ENCODE measurements around the gene MACROD1. TPM values are rescaled to one million over a fixed set of nuclear protein-coding genes. Genes with fewer than 3 reads are reported as not detected.

MACROD1 gene
- total RNA-seq, 6 experiments from 2014 or later: 11.8 to 17.0 (median 13.1) TPM

- Mint-ChIP-seq H3K9me3 (no peaks in the 10 kb centered on the region), H3K4me1 (ENCODE audit: low read depth) (peaks cover 5% of the 10 kb centered on the region), H3K27me3 (ENCODE audit: insufficient read depth) (peaks cover 9% of the 10 kb centered on the region; the same call in 1 of the 2 replicates), H3K27ac (no peak overlapping the region), H3K36me3 (ENCODE audit: low read depth) (no peaks in the 10 kb centered on the region), H3K4me3 (no peak overlapping the region)
- no peak for TF ChIP-seq CTCF (IDR thresholded peaks at IDR 0.05)
- DNase-seq: no peak
These were observed 38.4 kb downstream of the MACROD1 start for GRCh38 chr11:64127267-64128072.

- no peaks in the 10 kb centered on the region for H3K36me3 Mint-ChIP-seq (ENCODE audit: low read depth)
- H3K27me3 Mint-ChIP-seq (ENCODE audit: insufficient read depth): peaks cover 10% of the 10 kb centered on the region; the same call in 1 of the 2 replicates
- peaks cover 12% of the 10 kb centered on the region for H3K4me1 Mint-ChIP-seq (ENCODE audit: low read depth)
- no peak for TF ChIP-seq CTCF (IDR thresholded peaks at IDR 0.05)
- H3K27ac Mint-ChIP-seq: no peak overlapping the region
- no peaks in the 10 kb centered on the region for H3K9me3 Mint-ChIP-seq
- H3K4me3 Mint-ChIP-seq: no peak overlapping the region
- no peak for DNase-seq
These were observed 39.1 kb downstream of the MACROD1 start for GRCh38 chr11:64126796-64127195.

- no peak for DNase-seq
- Mint-ChIP-seq H3K27ac (no peak overlapping the region), H3K9me3 (no peaks in the 10 kb centered on the region), H3K4me1 (ENCODE audit: low read depth) (peaks cover 16% of the 10 kb centered on the region), H3K27me3 (ENCODE audit: insufficient read depth) (peaks cover 10% of the 10 kb centered on the region; the same call in 1 of the 2 replicates), H3K36me3 (ENCODE audit: low read depth) (no peaks in the 10 kb centered on the region), H3K4me3 (no peak overlapping the region)
- TF ChIP-seq CTCF (IDR thresholded peaks at IDR 0.05): no peak
These were observed 39.5 kb downstream of the MACROD1 start for GRCh38 chr11:64126371-64126770.

GRCh38 chr11:64125676-64126075 is 40.2 kb downstream of the MACROD1 start:
- Mint-ChIP-seq H3K27ac (no peak overlapping the region), H3K4me1 (ENCODE audit: low read depth) (peaks cover 23% of the 10 kb centered on the region), H3K36me3 (ENCODE audit: low read depth) (no peaks in the 10 kb centered on the region), H3K27me3 (ENCODE audit: insufficient read depth) (peaks cover 12% of the 10 kb centered on the region; the same call in 1 of the 2 replicates), H3K9me3 (no peaks in the 10 kb centered on the region), H3K4me3 (no peak overlapping the region)
- no peak for DNase-seq
- TF ChIP-seq CTCF (IDR thresholded peaks at IDR 0.05): no peak

- DNase-seq: no peak
- peaks cover 32% of the 10 kb centered on the region for H3K4me1 Mint-ChIP-seq (ENCODE audit: low read depth)
- no peak overlapping the region for H3K27ac Mint-ChIP-seq
- no peaks in the 10 kb centered on the region for H3K9me3 Mint-ChIP-seq
- no peak overlapping the region for H3K4me3 Mint-ChIP-seq
- TF ChIP-seq CTCF (IDR thresholded peaks at IDR 0.05): no peak
- H3K36me3 Mint-ChIP-seq (ENCODE audit: low read depth): no peaks in the 10 kb centered on the region
- H3K27me3 Mint-ChIP-seq (ENCODE audit: insufficient read depth): peaks cover 12% of the 10 kb centered on the region; the same call in 1 of the 2 replicates
These were observed 41.8 kb downstream of the MACROD1 start for GRCh38 chr11:64124147-64124546.
